Subcutaneous adipose tissue (tissue), 4 donors: ENCODE data around the gene CKS1B. TPM values are rescaled to one million over a fixed set of nuclear protein-coding genes. Genes with fewer than 3 reads are reported as not detected.

Experiments
- total RNA-seq, 4 donors: library from RNA; depleted of rRNA; stranded (reverse); fragments of >200 nt; gene quantifications; one replicate each; pipeline ENCODE4 v1.1.0, GENCODE V29; 2016
- TF ChIP-seq, protein P1 (sequence below): fragments of 450-650 bp; IDR thresholded peaks from one replicate; pipeline ENCODE4 v1.5.1; 2016; ENCODE audit warnings: low read depth, mild to moderate bottlenecking, control low read depth, antibody characterized with exemption, moderate library complexity

The CKS1B gene
- total RNA-seq, 4 donors from 2014 or later: 40.3 to 77.4 (median 51.2) TPM

DNA sequence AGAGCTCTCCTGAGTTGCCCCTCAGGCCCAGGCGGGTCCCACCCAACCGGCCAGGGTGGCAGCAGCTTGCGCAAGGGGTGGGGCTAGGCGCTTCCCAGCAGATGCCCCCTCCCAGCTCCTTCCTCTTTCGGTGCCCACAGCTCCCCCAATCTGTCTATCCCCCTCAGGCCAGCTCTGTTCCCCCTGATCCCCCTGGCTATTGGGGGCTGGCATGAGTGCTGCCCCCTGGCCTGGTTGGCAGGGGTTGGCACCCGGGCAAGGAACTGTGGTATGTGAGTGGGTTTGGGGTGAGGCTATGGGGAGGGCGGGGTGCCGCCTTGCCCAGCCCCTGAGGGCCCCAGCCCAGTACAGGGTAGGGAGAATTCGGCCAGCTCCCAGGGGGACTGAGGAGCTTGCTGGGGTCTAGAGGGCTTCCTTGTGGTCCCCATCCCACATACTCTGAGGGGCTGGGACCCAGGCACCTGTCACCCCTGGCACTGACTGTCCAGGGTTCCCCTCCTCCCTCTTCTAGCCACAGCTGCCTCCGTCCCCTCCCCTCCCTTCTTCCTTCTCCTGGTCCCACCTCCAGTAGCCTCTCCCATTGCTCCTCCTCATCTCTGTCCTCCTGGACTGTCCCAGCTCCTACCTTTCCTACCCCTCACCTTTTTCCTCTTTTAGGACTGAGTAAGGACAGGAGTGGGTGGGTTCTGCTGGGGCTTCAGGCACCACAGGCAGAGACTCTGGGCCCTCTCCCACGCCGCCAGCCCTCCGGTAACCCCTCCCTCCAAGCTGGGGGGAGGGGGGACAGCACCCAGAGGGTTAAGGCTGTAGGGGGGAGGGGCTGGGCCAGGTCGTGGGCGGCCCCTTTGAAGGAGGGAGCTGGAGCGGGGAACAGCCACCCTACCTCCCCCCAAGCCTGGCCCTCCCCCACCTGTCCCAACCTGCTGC, 33.8 kb downstream of the CKS1B start:
- TF ChIP-seq, protein P1, sequence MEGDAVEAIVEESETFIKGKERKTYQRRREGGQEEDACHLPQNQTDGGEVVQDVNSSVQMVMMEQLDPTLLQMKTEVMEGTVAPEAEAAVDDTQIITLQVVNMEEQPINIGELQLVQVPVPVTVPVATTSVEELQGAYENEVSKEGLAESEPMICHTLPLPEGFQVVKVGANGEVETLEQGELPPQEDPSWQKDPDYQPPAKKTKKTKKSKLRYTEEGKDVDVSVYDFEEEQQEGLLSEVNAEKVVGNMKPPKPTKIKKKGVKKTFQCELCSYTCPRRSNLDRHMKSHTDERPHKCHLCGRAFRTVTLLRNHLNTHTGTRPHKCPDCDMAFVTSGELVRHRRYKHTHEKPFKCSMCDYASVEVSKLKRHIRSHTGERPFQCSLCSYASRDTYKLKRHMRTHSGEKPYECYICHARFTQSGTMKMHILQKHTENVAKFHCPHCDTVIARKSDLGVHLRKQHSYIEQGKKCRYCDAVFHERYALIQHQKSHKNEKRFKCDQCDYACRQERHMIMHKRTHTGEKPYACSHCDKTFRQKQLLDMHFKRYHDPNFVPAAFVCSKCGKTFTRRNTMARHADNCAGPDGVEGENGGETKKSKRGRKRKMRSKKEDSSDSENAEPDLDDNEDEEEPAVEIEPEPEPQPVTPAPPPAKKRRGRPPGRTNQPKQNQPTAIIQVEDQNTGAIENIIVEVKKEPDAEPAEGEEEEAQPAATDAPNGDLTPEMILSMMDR: no peak

DNA sequence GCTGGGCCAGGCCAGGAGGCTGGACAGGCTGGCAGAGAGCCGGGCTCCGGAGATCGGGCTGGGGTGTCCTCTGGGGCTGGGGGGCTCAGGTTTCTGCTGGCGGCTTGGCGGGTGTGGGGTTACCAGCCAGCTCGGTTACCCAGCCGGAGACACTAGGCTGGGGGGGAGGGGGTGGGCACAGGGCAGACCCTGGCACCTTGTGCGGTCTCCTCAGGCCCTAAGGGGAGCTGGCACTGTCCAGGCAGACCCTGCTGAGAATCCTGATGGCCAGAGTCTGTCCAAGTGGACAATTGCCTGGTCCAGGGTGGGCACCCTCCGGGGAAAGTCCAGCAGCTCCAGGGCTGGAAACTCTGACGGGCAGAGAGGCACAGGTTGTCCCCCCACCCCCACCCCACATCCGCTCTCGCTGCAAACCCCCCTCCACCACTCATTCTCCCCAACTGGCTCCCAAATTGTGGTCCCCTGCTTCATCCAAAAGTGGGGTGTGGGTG, 34.8 kb downstream of the CKS1B start:
- TF ChIP-seq, protein P1: no peak

DNA sequence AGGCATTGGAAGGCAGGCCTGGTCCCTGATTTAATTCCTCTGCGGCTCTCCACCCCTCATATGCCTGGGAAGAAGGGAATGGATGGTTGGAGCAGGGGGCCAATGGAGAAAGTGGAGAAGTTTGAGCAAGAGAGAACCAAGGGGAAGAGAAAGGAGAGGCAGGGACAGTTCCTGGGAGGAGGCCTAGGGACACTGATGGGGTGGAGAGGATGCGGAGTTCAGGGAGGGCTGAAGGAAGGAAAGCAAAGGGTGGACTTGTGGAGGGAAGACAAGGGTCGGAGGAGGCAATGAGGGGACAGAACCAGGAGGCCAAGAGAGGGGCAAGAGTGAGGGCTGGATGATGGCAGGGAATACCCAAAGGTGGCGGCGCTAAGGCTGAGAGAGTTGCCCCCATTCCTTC, 35.3 kb downstream of the CKS1B start:
- TF ChIP-seq, protein P1: no peak

DNA sequence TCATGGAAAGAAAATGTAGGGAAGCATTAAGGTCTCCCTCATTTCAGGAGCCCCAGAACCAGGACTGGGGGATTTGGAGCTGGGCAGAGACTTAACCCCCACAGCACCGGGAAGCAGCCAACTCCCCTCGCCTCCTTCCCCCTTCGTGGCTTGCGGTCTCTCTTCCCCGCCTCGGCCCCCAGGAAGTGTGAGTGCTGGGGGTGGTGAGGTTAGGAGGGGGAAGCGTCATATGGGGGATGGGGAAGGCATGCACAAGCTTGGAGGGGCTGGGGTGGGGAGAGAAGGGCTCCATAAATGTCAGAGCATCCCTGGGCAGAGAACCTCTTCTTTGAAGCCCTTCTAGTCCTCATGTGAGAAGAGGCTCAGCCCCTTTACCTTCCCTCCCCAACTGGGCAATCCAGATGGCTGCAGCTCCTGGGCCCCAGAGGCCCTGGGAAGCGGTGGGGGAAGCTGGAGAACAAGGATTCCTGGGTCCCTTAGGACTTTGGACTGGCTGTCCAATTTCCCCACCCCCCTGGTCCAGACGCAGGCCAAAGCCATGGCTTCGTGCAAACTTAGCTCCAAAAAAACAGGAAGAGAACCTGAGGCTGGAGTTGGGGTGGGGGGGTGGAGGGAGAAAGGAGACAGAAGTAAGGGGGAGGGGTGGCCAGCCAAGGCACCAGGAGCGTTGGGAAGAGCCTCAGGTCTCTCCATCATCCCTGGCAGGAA, 35.9 kb downstream of the CKS1B start:
- TF ChIP-seq, protein P1: no peak

DNA sequence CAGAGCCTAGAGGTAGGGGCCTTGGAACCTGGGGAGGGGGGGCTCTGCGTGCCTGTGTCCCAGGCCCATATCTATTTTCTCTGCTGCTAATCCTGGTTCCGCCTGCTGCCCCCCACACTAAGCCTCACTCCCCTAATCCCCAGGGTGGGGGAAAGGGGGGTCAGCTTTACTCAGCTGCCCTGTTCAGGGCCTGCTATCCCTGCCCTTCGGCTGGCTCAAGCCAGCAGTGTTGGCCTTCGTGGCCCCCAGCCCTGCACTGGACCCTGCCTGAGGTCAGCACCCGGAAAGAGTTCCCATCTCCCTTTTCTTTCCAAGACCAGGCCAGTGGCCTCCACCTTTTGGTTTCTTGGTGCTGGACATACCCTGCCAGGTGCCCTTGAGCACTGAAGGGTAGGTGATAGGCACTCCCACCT, 36.5 kb downstream of the CKS1B start:
- TF ChIP-seq, protein P1: no peak

DNA sequence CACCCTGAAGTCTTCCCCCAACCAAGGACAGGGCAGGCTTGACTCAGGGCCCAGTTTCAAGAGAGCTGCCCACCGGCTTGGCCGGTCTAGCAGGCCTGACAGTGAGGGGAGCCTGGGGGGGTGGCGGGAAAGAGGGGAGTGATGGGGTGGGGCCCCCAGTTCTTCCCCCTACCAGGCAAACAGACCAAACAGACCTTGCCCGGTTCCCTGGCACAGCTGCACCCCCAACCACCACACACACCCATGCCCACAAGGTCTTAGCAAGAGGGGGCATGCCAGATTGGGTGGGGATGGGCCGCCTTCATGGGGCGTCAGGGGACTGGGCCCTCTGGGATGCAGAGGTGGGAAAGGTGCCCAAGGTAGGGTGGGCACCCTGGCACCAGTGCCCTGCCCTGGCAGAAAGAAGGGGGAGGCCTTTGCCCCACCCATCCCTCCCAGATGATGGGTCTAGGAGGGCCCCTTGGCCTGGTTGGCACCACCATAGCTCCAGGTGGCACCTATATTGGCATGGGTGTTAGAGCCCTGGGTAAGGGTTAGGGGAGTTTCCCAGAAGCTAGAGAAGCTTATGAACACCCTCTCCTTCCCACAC, 37.0 kb downstream of the CKS1B start:
- TF ChIP-seq, protein P1: no peak
